NCI-H2081 treated with DMSO at 0.1 percent for 48 hours (cell line): ENCODE measurements around the gene MYO5C.
A peak's percentile ranks its signal among the peaks of the same experiment; 100 is the strongest.
"Not testable (repeated sequence)": the region's sequence is repeated elsewhere in the genome, so short reads cannot be mapped to it uniquely, and the experiment has no call there.

Experiments
- DNase-seq: peaks from one replicate; lab custom pipeline; 2025; lab: John Stamatoyannopoulos, UW

Gene MYO5C

GRCh38 chr15:52204657-52205056 lies 90.9 kb downstream of the MYO5C start:
- no peak for DNase-seq

- no peak for DNase-seq
These were observed 94.7 kb downstream of the MYO5C start for GRCh38 chr15:52200831-52201365.

GRCh38 chr15:52199271-52199670 lies 96.3 kb downstream of the MYO5C start:
- no peak for DNase-seq

GRCh38 chr15:52196891-52197290 lies 98.7 kb downstream of the MYO5C start:
- no peak for DNase-seq

- no peak for DNase-seq
These were observed 101.8 kb downstream of the MYO5C start for GRCh38 chr15:52193791-52194190.

GRCh38 chr15:52193321-52193720 lies 102.3 kb downstream of the MYO5C start:
- no peak for DNase-seq

- DNase-seq: no peak
These were observed 104.4 kb downstream of the MYO5C start, which contains the start of gene GNB5 for GRCh38 chr15:52191207-52191606. Gene GNB5 (minus strand): TSS chr15:52191392. CDS start chr15:52184676, 6,716 bp downstream.

GRCh38 chr15:52186651-52187486 lies 108.7 kb downstream of the MYO5C start:
- DNase-seq: no peak

- DNase-seq: no peak
These were observed 110.4 kb downstream of the MYO5C start for GRCh38 chr15:52185151-52185561.

GRCh38 chr15:52184721-52185120 lies 110.9 kb downstream of the MYO5C start:
- no peak for DNase-seq

GRCh38 chr15:52183562-52184173 lies 111.9 kb downstream of the MYO5C start:
- no peak for DNase-seq

GRCh38 chr15:52181938-52182780 lies 113.4 kb downstream of the MYO5C start:
- no peak for DNase-seq

- no peak for DNase-seq
These were observed 114.7 kb downstream of the MYO5C start for GRCh38 chr15:52180851-52181450.

GRCh38 chr15:52180196-52180835 lies 115.3 kb downstream of the MYO5C start:
- DNase-seq: no peak

- DNase-seq: peak; percentile 16
These were observed 116.1 kb downstream of the MYO5C start for GRCh38 chr15:52179278-52180195.

- DNase-seq: no peak
These were observed 116.8 kb downstream of the MYO5C start for GRCh38 chr15:52178765-52179164.

- no peak for DNase-seq
These were observed 122.7 kb downstream of the MYO5C start for GRCh38 chr15:52172869-52173268.

GRCh38 chr15:52171807-52172206 lies 123.8 kb downstream of the MYO5C start:
- no peak for DNase-seq

GRCh38 chr15:52171386-52171785 lies 124.2 kb downstream of the MYO5C start:
- no peak for DNase-seq

GRCh38 chr15:52170199-52170598 lies 125.4 kb downstream of the MYO5C start:
- DNase-seq: not testable (repeated sequence)
